Naive thymus-derived CD8-positive, alpha-beta T cell (primary cell): Measurements from ENCODE around the gene PKMYT1. TPM values are rescaled to one million over a fixed set of nuclear protein-coding genes. Genes with fewer than 3 reads are reported as not detected.

ENCODE experiments used
- ATAC-seq, 2 donors: fragments of 150-1000 bp; cut with Tn5 transposase in 1 of 2; sonication (Bioruptor Pico), chemical (Tn5 transposase) in 1 of 2; 1 replicate in 1 of 2; 2 replicates in 1 of 2; pipeline ENCODE4 v1.10.0; 2021; ENCODE audit warnings: mild to moderate bottlenecking in 2 of 2, moderate library complexity in 2 of 2
- POLR2A ChIA-PET: fragments of 350-600 bp; sonication (Branson Sonifier 250); formaldehyde crosslinking; loops from one replicate; lab custom pipeline; 2021; ENCODE audit warnings: antibody characterized with exemption; lab: Charles Lee
- DNase-seq, 10 donors: peaks; one replicate each; pipeline versions ENCODE4 v3.0.0 to v3.0.0-alpha.2; 2020 to 2022
- H3K27ac Mint-ChIP-seq, 10 donors: one replicate each; pipeline ENCODE4 v1.8.0; 2020 to 2022; ENCODE audit warnings: mild to moderate bottlenecking in 10 of 10, mixed read lengths in 10 of 10, moderate library complexity in 4 of 10, inconsistent platforms in 1 of 10
- H3K27me3 Mint-ChIP-seq, 5 donors: one replicate each; pipeline ENCODE4 v1.8.0; 2021 to 2022; ENCODE audit warnings: mixed read lengths in 5 of 5
- H3K36me3 Mint-ChIP-seq, 3 donors: one replicate each; pipeline ENCODE4 v1.8.0; 2020 to 2022; ENCODE audit warnings: mixed read lengths in 3 of 3, mild to moderate bottlenecking in 2 of 3, inconsistent platforms in 1 of 3
- H3K4me1 Mint-ChIP-seq, 4 donors: one replicate each; pipeline ENCODE4 v1.8.0; 2021 to 2022; ENCODE audit warnings: mixed read lengths in 4 of 4
- H3K4me3 Mint-ChIP-seq, 10 donors: one replicate each; pipeline ENCODE4 v1.8.0; 2020 to 2022; ENCODE audit warnings: mild to moderate bottlenecking in 10 of 10, mixed read lengths in 10 of 10, moderate library complexity in 6 of 10, inconsistent platforms in 1 of 10
- H3K9me3 Mint-ChIP-seq, 9 donors: one replicate each; pipeline ENCODE4 v1.8.0; 2020 to 2022; ENCODE audit warnings: mixed read lengths in 9 of 9, mild to moderate bottlenecking in 3 of 9, inconsistent platforms in 1 of 9, moderate library complexity in 1 of 9
- polyA plus RNA-seq, 3 donors: library from polyadenylated mRNA; unstranded; fragments of 300-500 nt; fragmentation: Illumina TruSeq; gene quantifications; one replicate each; pipeline ENCODE4 v1.2.3, GENCODE V29; 2021
- total RNA-seq, 8 experiments: library from RNA in 2 of 8; stranded (reverse) in 2 of 8; gene quantifications; one replicate each; pipeline ENCODE4 v1.2.3 and lab custom pipeline; 2021 to 2026

The PKMYT1 gene
- total and polyA plus RNA-seq, 5 experiments from 2014 or later, result 0.37 TPM; not detected in 4

DNA sequence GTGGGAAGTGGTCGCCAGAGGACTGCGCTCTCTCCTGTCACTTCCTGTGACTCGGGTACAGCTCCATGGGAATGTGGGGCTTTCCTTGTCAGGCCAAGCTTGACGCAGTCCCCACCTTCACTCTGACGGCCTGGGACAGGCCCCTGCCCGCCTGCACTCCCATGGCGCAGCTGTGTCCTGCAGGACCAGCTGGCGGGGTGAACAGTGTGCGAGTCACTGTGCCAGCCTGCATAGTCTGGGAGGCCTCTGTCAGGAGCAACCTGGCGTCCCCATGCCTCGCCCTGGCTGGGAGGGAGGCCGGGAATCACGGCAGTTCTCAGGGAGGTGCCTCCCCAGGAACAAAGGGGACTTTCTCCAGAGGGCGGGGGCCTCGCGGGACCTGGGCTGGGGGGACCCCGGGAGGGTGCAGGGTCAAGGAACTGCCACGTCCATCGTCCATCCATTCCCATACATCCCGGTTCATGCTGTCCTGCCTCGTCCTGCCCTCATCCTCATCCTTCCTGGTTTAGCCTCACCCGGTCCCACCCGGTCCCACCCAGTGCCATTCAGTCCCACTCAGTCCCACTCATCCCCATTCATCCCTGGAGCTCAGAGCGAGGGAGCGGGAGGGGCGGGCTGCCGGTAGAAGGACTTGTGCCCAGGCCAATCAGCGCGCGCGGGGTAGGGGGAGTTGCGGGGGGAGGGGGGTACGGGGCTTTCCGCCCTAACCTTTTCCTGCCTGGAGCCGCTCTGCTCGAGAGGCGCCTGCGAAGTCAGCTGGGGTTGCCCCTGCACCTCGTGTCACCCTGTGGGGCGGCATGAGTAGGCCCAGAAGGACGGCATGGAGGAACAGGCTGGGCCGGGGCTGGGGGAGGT, 55.1 kb downstream of the PKMYT1 start:
- POLR2A ChIA-PET, result no interaction called here
- Mint-ChIP-seq H3K4me1 (peaks cover 10 to 18% (median 14%) of the 10 kb centered on the region in 4 donors), H3K36me3 (peaks cover 0 to 31% (median 4%) of the 10 kb centered on the region in 3 donors), H3K27ac (no peak overlapping the region), H3K27me3 (no peaks in the 10 kb centered on the region), H3K9me3 (no peaks in the 10 kb centered on the region), H3K4me3 (no peak overlapping the region)
- no peak for DNase-seq
- ATAC-seq, result no peak

DNA sequence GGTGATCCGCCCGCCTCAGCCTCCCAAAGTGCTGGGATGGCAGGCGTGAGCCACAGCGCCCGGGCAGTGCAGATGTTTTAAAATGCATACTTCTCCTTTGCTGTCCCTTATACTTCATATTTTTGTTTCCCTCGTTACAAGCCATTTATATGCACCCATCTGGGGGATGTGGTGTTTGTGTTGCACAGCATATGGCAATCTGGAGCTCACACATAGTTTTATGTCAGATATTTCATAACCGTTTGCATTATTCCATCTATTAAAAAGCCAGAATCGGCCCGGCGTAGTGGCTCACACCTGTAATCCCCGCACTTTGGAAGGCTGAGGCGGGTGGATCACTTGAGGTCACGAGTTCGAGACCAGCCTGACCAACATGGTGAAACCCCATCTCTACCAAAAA, 56.8 kb downstream of the PKMYT1 start:
- Mint-ChIP-seq H3K4me1 (peaks cover 13 to 24% (median 19%) of the 10 kb centered on the region in 4 donors), H3K27me3 (no peaks in the 10 kb centered on the region), H3K4me3 (no peak overlapping the region), H3K27ac (peak overlapping the region in 1 of 10 donors; percentile 66), H3K9me3 (no peaks in the 10 kb centered on the region), H3K36me3 (peaks cover 0 to 41% (median 4%) of the 10 kb centered on the region in 3 donors)
- ATAC-seq (no peak), DNase-seq (no peak)
- POLR2A ChIA-PET, result no interaction called here

Other genes with a start within 250 kb of the PKMYT1 start
- gene SRRM2, start 227.8 kb downstream of the PKMYT1 start, total RNA-seq, result 100 to 1,000 TPM; 927 to 965 TPM
- gene SRRM2, start 227.8 kb downstream of the PKMYT1 start, polyA plus RNA-seq, result 100 to 1,000 TPM in 1 of 3 donors, 10 to 100 TPM in 2; 25.5 to 110 (median 62.4) TPM
- gene ELOB, start 203.2 kb downstream of the PKMYT1 start, total RNA-seq, result 100 to 1,000 TPM; 121 to 137 TPM
- 100 to 1,000 TPM; 230 to 301 (median 288) TPM for gene ELOB, start 203.2 kb downstream of the PKMYT1 start, polyA plus RNA-seq
- not detected for gene PRSS33, start 192.9 kb downstream of the PKMYT1 start, total RNA-seq
- under 1 TPM in 1 of 3 donors, not detected in 2; 0.99 TPM for gene PRSS33, start 192.9 kb downstream of the PKMYT1 start, polyA plus RNA-seq
- not detected for gene PRSS41, start 182.0 kb downstream of the PKMYT1 start, total RNA-seq
- not detected for gene PRSS41, start 182.0 kb downstream of the PKMYT1 start, polyA plus RNA-seq
- gene PRSS21, start 163.2 kb downstream of the PKMYT1 start, total RNA-seq, result 1 to 10 TPM; 2.0 to 2.9 TPM
- 10 to 100 TPM in 1 of 3 donors, 1 to 10 TPM in 2; 1.5 to 14.7 (median 3.2) TPM for gene PRSS21, start 163.2 kb downstream of the PKMYT1 start, polyA plus RNA-seq
- gene ZG16B, start 150.1 kb downstream of the PKMYT1 start, total RNA-seq, result not detected
- not detected for gene ZG16B, start 150.1 kb downstream of the PKMYT1 start, polyA plus RNA-seq
- gene PRSS22, start 122.3 kb downstream of the PKMYT1 start, total RNA-seq, result not detected
- gene PRSS22, start 122.3 kb downstream of the PKMYT1 start, polyA plus RNA-seq, result not detected
- 10 to 100 TPM; 22.2 to 26.0 TPM for gene FLYWCH2, start 97.2 kb downstream of the PKMYT1 start, total RNA-seq
- 10 to 100 TPM; 18.0 to 28.8 (median 26.5) TPM for gene FLYWCH2, start 97.2 kb downstream of the PKMYT1 start, polyA plus RNA-seq
- gene FLYWCH1, start 68.5 kb downstream of the PKMYT1 start, total RNA-seq, result 100 to 1,000 TPM; 109 to 113 TPM
- 10 to 100 TPM in 2 of 3 donors, 1 to 10 TPM in 1; 5.9 to 18.4 (median 13.5) TPM for gene FLYWCH1, start 68.5 kb downstream of the PKMYT1 start, polyA plus RNA-seq
- gene KREMEN2, start 16.2 kb downstream of the PKMYT1 start, total RNA-seq, result not detected
- gene KREMEN2, start 16.2 kb downstream of the PKMYT1 start, polyA plus RNA-seq, result not detected
- under 1 TPM; 0.27 to 0.60 TPM for gene PAQR4, start 11.1 kb downstream of the PKMYT1 start, total RNA-seq
- under 1 TPM in 2 of 3 donors, not detected in 1; 0.28 to 0.79 TPM for gene PAQR4, start 11.1 kb downstream of the PKMYT1 start, polyA plus RNA-seq
- gene CLDN9, start 32.5 kb upstream of the PKMYT1 start, total RNA-seq, result not detected
- gene CLDN9, start 32.5 kb upstream of the PKMYT1 start, polyA plus RNA-seq, result not detected
- gene CLDN6, start 37.7 kb upstream of the PKMYT1 start, total RNA-seq, result not detected
- gene CLDN6, start 37.7 kb upstream of the PKMYT1 start, polyA plus RNA-seq, result not detected
- under 1 TPM in 1 of 2 experiments, not detected in 1; 0.57 TPM for gene TNFRSF12A, start 39.9 kb upstream of the PKMYT1 start, total RNA-seq
- under 1 TPM in 1 of 3 donors, not detected in 2; 0.33 TPM for gene TNFRSF12A, start 39.9 kb upstream of the PKMYT1 start, polyA plus RNA-seq
- gene HCFC1R1, start 43.5 kb upstream of the PKMYT1 start, total RNA-seq, result 10 to 100 TPM; 14.0 to 15.1 TPM
- 10 to 100 TPM; 13.1 to 16.5 (median 16.5) TPM for gene HCFC1R1, start 43.5 kb upstream of the PKMYT1 start, polyA plus RNA-seq
- 10 to 100 TPM; 24.2 to 24.9 TPM for gene THOC6, start 43.6 kb upstream of the PKMYT1 start, total RNA-seq
- 10 to 100 TPM; 45.2 to 59.0 (median 58.8) TPM for gene THOC6, start 43.6 kb upstream of the PKMYT1 start, polyA plus RNA-seq
- gene BICDL2, start 56.5 kb upstream of the PKMYT1 start, total RNA-seq, result not detected
- not detected for gene BICDL2, start 56.5 kb upstream of the PKMYT1 start, polyA plus RNA-seq
- under 1 TPM; 0.38 to 0.60 TPM for gene MMP25, start 66.1 kb upstream of the PKMYT1 start, total RNA-seq
- under 1 TPM; 0.36 to 0.94 (median 0.60) TPM for gene MMP25, start 66.1 kb upstream of the PKMYT1 start, polyA plus RNA-seq
- gene IL32, start 85.2 kb upstream of the PKMYT1 start, total RNA-seq, result 100 to 1,000 TPM; 363 to 375 TPM
- gene IL32, start 85.2 kb upstream of the PKMYT1 start, polyA plus RNA-seq, result 1,000 to 10,000 TPM; 1,686 to 2,118 (median 1,952) TPM
- gene ZSCAN10, start 118.8 kb upstream of the PKMYT1 start, total RNA-seq, result under 1 TPM in 1 of 2 experiments, not detected in 1; 0.26 TPM
- gene ZSCAN10, start 118.8 kb upstream of the PKMYT1 start, polyA plus RNA-seq, result not detected
- not detected for gene ZNF205, start 132.1 kb upstream of the PKMYT1 start, total RNA-seq
- gene ZNF205, start 132.1 kb upstream of the PKMYT1 start, polyA plus RNA-seq, result not detected
- 1 to 10 TPM; 8.9 to 9.2 TPM for gene ZNF213, start 154.6 kb upstream of the PKMYT1 start, total RNA-seq
- 1 to 10 TPM in 1 of 3 donors, under 1 TPM in 2; 0.27 to 2.5 (median 0.90) TPM for gene ZNF213, start 154.6 kb upstream of the PKMYT1 start, polyA plus RNA-seq
- gene OR1F1, start 207.8 kb upstream of the PKMYT1 start, total RNA-seq, result not detected
- not detected for gene OR1F1, start 207.8 kb upstream of the PKMYT1 start, polyA plus RNA-seq